Panc1 (cell line): ENCODE data around the gene SLC22A17. TPM values are rescaled to one million over a fixed set of nuclear protein-coding genes. Genes with fewer than 3 reads are reported as not detected.

ENCODE experiments used
- ATAC-seq: fragments of 200-7000 bp; cut with Tn5 transposase; 2 replicates; pipeline ENCODE4 v1.9.1; 2020; ENCODE audit warnings: mild to moderate bottlenecking, moderate library complexity
- BruUV-seq: library from RNA; stranded (reverse); fragments of 400-500 nt; replicated peaks from 2 replicates; lab custom pipeline; 2021; lab: Mats Ljungman, UMichigan
- CTCF ChIA-PET: fragments of 300-600 bp; sonication (Branson Sonifier 250); formaldehyde crosslinking; loops from one replicate; lab custom pipeline; 2022; ENCODE audit warnings: antibody characterized with exemption; lab: Charles Lee
- POLR2A ChIA-PET: fragments of 300-600 bp; sonication (Branson Sonifier 250); formaldehyde crosslinking; loops from one replicate; lab custom pipeline; 2022; ENCODE audit warnings: antibody characterized with exemption; lab: Charles Lee
- DNase-seq: peaks from one replicate; pipeline ENCODE4 v3.0.0-alpha.2; 2010; ENCODE audit warnings: low read depth, low spot score
- H3K27ac ChIP-seq: 2 replicates; pipeline ENCODE4 v1.5.1; 2011; ENCODE audit warnings: mild to moderate bottlenecking, low read length, inconsistent platforms
- H3K27me3 ChIP-seq: fragments of 200-500 bp; sonication (Bioruptor generic); 2 replicates; pipeline ENCODE4 v1.6.0; 2014; ENCODE audit warnings: low read length, inconsistent platforms; ENCODE audit not compliant: control insufficient read depth, insufficient read depth
- H3K36me3 ChIP-seq: fragments of 200-500 bp; sonication (Bioruptor generic); 2 replicates; pipeline ENCODE4 v1.5.1; 2014; ENCODE audit warnings: inconsistent platforms, mild to moderate bottlenecking, low read length, moderate library complexity; ENCODE audit not compliant: control insufficient read depth, insufficient read depth
- H3K4me1 ChIP-seq: 2 replicates; pipeline ENCODE4 v1.5.1; 2011; ENCODE audit warnings: inconsistent platforms, mild to moderate bottlenecking, low read length, moderate library complexity; ENCODE audit not compliant: control insufficient read depth, insufficient read depth
- H3K4me3 ChIP-seq, 2 experiments: 2 replicates each; pipeline ENCODE4 v1.5.1; 2011 to 2012; ENCODE audit warnings: low read depth in 2 of 2, low read length in 2 of 2, mild to moderate bottlenecking in 2 of 2, inconsistent platforms in 1 of 2, moderate library complexity in 1 of 2
- H3K9me3 ChIP-seq: fragments of 200-500 bp; sonication (Bioruptor generic); 2 replicates; pipeline ENCODE4 v1.5.1; 2014; ENCODE audit warnings: low read depth, mild to moderate bottlenecking, inconsistent platforms, low read length, moderate library complexity; ENCODE audit not compliant: control insufficient read depth, insufficient read depth
- CTCF ChIP-seq: fragments of 450-650 bp; IDR thresholded peaks from 2 replicates; pipeline ENCODE4 v1.5.1; 2017; ENCODE audit warnings: mild to moderate bottlenecking
- POLR2AphosphoS5 ChIP-seq: IDR thresholded peaks from 2 replicates; pipeline ENCODE4 v1.6.1; 2012; ENCODE audit warnings: mild to moderate bottlenecking, low read depth, low read length, moderate library complexity
- REST ChIP-seq, 2 experiments: IDR thresholded peaks; 2 replicates each; pipeline ENCODE4 v1.6.1; 2011 to 2012; ENCODE audit warnings: low read depth in 2 of 2, control low read depth in 1 of 2, low read length in 1 of 2, mild to moderate bottlenecking in 1 of 2, moderate library complexity in 1 of 2; ENCODE audit not compliant: insufficient read depth in 1 of 2
- SIN3A ChIP-seq: IDR thresholded peaks from 2 replicates; pipeline ENCODE4 v1.6.1; 2012; ENCODE audit warnings: low read depth, mild to moderate bottlenecking, low read length, moderate library complexity, borderline replicate concordance; ENCODE audit not compliant: insufficient read depth
- TCF7L2 ChIP-seq: IDR thresholded peaks from 2 replicates; pipeline ENCODE4 v1.6.1; 2011; ENCODE audit warnings: mild to moderate bottlenecking, low read depth, low read length, inconsistent platforms
- in situ Hi-C: cut with HindIII; loops from 2 replicates; pipeline ENCODE4 v1.10.0; 2016; ENCODE audit warnings: low sequenced_read_pairs, low pct_unique_long_range_greater_than_20kb
- intact Hi-C: fragments of 100-400 bp; cut with micrococcal nuclease; formaldehyde crosslinking; loops from one replicate; pipeline ENCODE4 v1.10.0; 2022; ENCODE audit not compliant: unreplicated experiment
- total RNA-seq: library from RNA; stranded (reverse); gene quantifications from one replicate; pipeline ENCODE4 v1.2.1, GENCODE V29; 2021; ENCODE audit not compliant: unreplicated experiment

The SLC22A17 gene
- total RNA-seq, 1 experiment from 2014 or later, result 3.2 TPM

- no peak overlapping the region for H3K4me3 ChIP-seq
- DNase-seq (no peak), ATAC-seq (no peak)
- no TSS peak for BruUV-seq
- no peaks in the 10 kb centered on the region for H3K27me3 ChIP-seq
- ChIA-PET CTCF (no interaction called here), POLR2A (no interaction called here)
- no peak overlapping the region for H3K27ac ChIP-seq
- H3K9me3 ChIP-seq, result no peaks in the 10 kb centered on the region
- TF ChIP-seq SIN3A (no peak), CTCF (no peak), TCF7L2 (no peak), REST (IDR thresholded peaks at IDR 0.05; ENCODE audit: insufficient read depth in 1 of 2, low read depth in 2 of 2, low read length in 1 of 2) (no peak), POLR2AphosphoS5 (no peak)
- intact Hi-C loops (no loop called here), in situ Hi-C loops (no loop called here)
- no peaks in the 10 kb centered on the region for H3K4me1 ChIP-seq
- H3K36me3 ChIP-seq, result no peaks in the 10 kb centered on the region
These were observed 36.3 kb upstream of the SLC22A17 start for GRCh38 chr14:23388996-23389395.

GRCh38 chr14:23387916-23388882 lies 35.5 kb upstream of the SLC22A17 start:
- ChIA-PET POLR2A (no interaction called here), CTCF (interaction anchor here (0.5 kb wide), 1 partner anchor 59 kb away, joined by 8 read pairs; no protein-coding TSS in a partner anchor)
- BruUV-seq, result no TSS peak
- Histone ChIP-seq H3K36me3 (no peaks in the 10 kb centered on the region), H3K4me1 (no peaks in the 10 kb centered on the region), H3K9me3 (no peaks in the 10 kb centered on the region), H3K27ac (no peak overlapping the region), H3K4me3 (no peak overlapping the region), H3K27me3 (no peaks in the 10 kb centered on the region)
- ATAC-seq, result no peak
- no peak for DNase-seq
- intact Hi-C loops (no loop called here), in situ Hi-C loops (no loop called here)
- TF ChIP-seq POLR2AphosphoS5 (no peak), REST (IDR thresholded peaks at IDR 0.05; ENCODE audit: insufficient read depth in 1 of 2, low read depth in 2 of 2, low read length in 1 of 2) (no peak), CTCF (no peak), TCF7L2 (no peak), SIN3A (no peak)
